SK-N-SH treated with all-trans-retinoic acid at 6 μM for 48 hours (cell line): ENCODE results near the gene LHFPL2.

ENCODE experiments used
- ATAC-seq: fragments of 200-7000 bp; cut with Tn5 transposase; 3 replicates; pipeline ENCODE4 v1.9.1; 2020; ENCODE audit warnings: mild to moderate bottlenecking, moderate library complexity
- ARNTL ChIP-seq: fragments of 450-650 bp; formaldehyde crosslinking; IDR thresholded peaks from 2 replicates; pipeline ENCODE4 v1.5.0; 2020; ENCODE audit warnings: low read depth, mild to moderate bottlenecking, moderate library complexity, borderline replicate concordance
- BACH2 ChIP-seq: fragments of 250-450 bp; sonication (Bioruptor Pico); IDR thresholded peaks from 2 replicates; pipeline ENCODE4 v1.9.0; 2021; ENCODE audit warnings: mild to moderate bottlenecking, borderline replicate concordance
- CREB5 ChIP-seq: fragments of 250-450 bp; sonication (Bioruptor Pico); IDR thresholded peaks from 2 replicates; pipeline ENCODE4 v1.5.1; 2020; ENCODE audit warnings: low read depth, mild to moderate bottlenecking, moderate library complexity
- CSDC2 ChIP-seq: fragments of 250-450 bp; sonication (Bioruptor Pico); IDR thresholded peaks from 2 replicates; pipeline ENCODE4 v1.5.0; 2020; ENCODE audit warnings: mild to moderate bottlenecking, moderate library complexity
- CSRNP3 ChIP-seq: fragments of 250-450 bp; sonication (Bioruptor Pico); IDR thresholded peaks from 2 replicates; pipeline ENCODE4 v1.5.1; 2021; ENCODE audit warnings: mild to moderate bottlenecking, moderate library complexity
- ESRRG ChIP-seq: fragments of 250-450 bp; sonication (Bioruptor Pico); IDR thresholded peaks from 2 replicates; pipeline ENCODE4 v1.6.1; 2021; ENCODE audit warnings: mild to moderate bottlenecking
- GLIS3 ChIP-seq: fragments of 250-450 bp; sonication (Bioruptor Pico); IDR thresholded peaks from 2 replicates; pipeline ENCODE4 v1.5.0; 2020; ENCODE audit warnings: mild to moderate bottlenecking, moderate library complexity
- ISL1 ChIP-seq: fragments of 250-450 bp; sonication (Bioruptor Pico); IDR thresholded peaks from 2 replicates; pipeline ENCODE4 v2.1.2; 2022; ENCODE audit warnings: mild to moderate bottlenecking, moderate library complexity
- OSR1 ChIP-seq: fragments of 250-450 bp; sonication (Bioruptor Pico); IDR thresholded peaks from 2 replicates; pipeline ENCODE4 v1.8.0; 2022; ENCODE audit warnings: moderate library complexity, mild to moderate bottlenecking, inconsistent platforms
- PATZ1 ChIP-seq: fragments of 250-450 bp; sonication (Bioruptor Pico); IDR thresholded peaks from 2 replicates; pipeline ENCODE4 v1.8.0; 2020; ENCODE audit warnings: mild to moderate bottlenecking, moderate library complexity, borderline replicate concordance
- POU6F1 ChIP-seq: fragments of 250-450 bp; sonication (Bioruptor Pico); IDR thresholded peaks from 2 replicates; pipeline ENCODE4 v1.8.0; 2021; ENCODE audit warnings: low read depth, mild to moderate bottlenecking, moderate library complexity, borderline replicate concordance
- PPARA ChIP-seq: fragments of 250-450 bp; sonication (Bioruptor Pico); IDR thresholded peaks from 2 replicates; pipeline ENCODE4 v1.5.0; 2020; ENCODE audit warnings: mild to moderate bottlenecking, borderline replicate concordance
- RARB ChIP-seq: fragments of 250-450 bp; sonication (Bioruptor Pico); IDR thresholded peaks from 2 replicates; pipeline ENCODE4 v1.8.0; 2021; ENCODE audit warnings: mild to moderate bottlenecking, moderate library complexity
- SNAI2 ChIP-seq: fragments of 250-450 bp; sonication (Bioruptor Pico); IDR thresholded peaks from 2 replicates; pipeline ENCODE4 v1.5.0; 2020; ENCODE audit warnings: mild to moderate bottlenecking, moderate library complexity
- TCF4 ChIP-seq: fragments of 250-450 bp; sonication (Bioruptor Pico); IDR thresholded peaks from 2 replicates; pipeline ENCODE4 v1.8.0; 2021; ENCODE audit warnings: mild to moderate bottlenecking, moderate library complexity, borderline replicate concordance
- TOX ChIP-seq: fragments of 250-450 bp; sonication (Bioruptor Pico); IDR thresholded peaks from 2 replicates; pipeline ENCODE4 v1.8.0; 2021; ENCODE audit warnings: mild to moderate bottlenecking, moderate library complexity, borderline replicate concordance
- TSHZ2 ChIP-seq: fragments of 250-450 bp; sonication (Bioruptor Pico); IDR thresholded peaks from 2 replicates; pipeline ENCODE4 v1.5.0; 2020; ENCODE audit warnings: mild to moderate bottlenecking, moderate library complexity
- ZC3H10 ChIP-seq: fragments of 250-450 bp; sonication (Bioruptor Pico); IDR thresholded peaks from 2 replicates; pipeline ENCODE4 v1.5.1; 2021; ENCODE audit warnings: mild to moderate bottlenecking, moderate library complexity
- ZFP3 ChIP-seq: fragments of 250-450 bp; sonication (Bioruptor Pico); IDR thresholded peaks from 2 replicates; pipeline ENCODE4 v1.5.0; 2020; ENCODE audit warnings: mild to moderate bottlenecking, moderate library complexity
- ZFP30 ChIP-seq: fragments of 450-650 bp; formaldehyde crosslinking; IDR thresholded peaks from 2 replicates; pipeline ENCODE4 v1.5.0; 2022; ENCODE audit warnings: mild to moderate bottlenecking, moderate library complexity
- ZNF70 ChIP-seq: fragments of 450-650 bp; formaldehyde crosslinking; IDR thresholded peaks from 2 replicates; pipeline ENCODE4 v1.5.0; 2020; ENCODE audit warnings: mild to moderate bottlenecking, moderate library complexity
- ZNF8 ChIP-seq: fragments of 450-650 bp; formaldehyde crosslinking; IDR thresholded peaks from 2 replicates; pipeline ENCODE4 v1.5.0; 2020; ENCODE audit warnings: mild to moderate bottlenecking, moderate library complexity

LHFPL2 gene

GRCh38 chr5:78637468-78637867 is 11.1 kb downstream of the LHFPL2 start:
- TF ChIP-seq ESRRG (CRISPR knock-in tag) = no peak
- no peak for TF ChIP-seq PATZ1 (CRISPR knock-in tag)
- no peak for TF ChIP-seq OSR1
- no peak for TF ChIP-seq ZFP3 (CRISPR knock-in tag)
- TF ChIP-seq SNAI2 = no peak
- no peak for TF ChIP-seq TOX
- TF ChIP-seq CSDC2 (CRISPR knock-in tag) = no peak
- ATAC-seq = no peak

- ATAC-seq = no peak
- TF ChIP-seq POU6F1 (CRISPR knock-in tag) (no peak), RARB (CRISPR knock-in tag) (no peak), PPARA (CRISPR knock-in tag) (no peak), ESRRG (CRISPR knock-in tag) (no peak), ZC3H10 (CRISPR knock-in tag) (no peak), ZNF70 (CRISPR knock-in tag) (no peak), TSHZ2 (no peak), BACH2 (CRISPR knock-in tag) (no peak), CREB5 (no peak), ZFP30 (no peak), ZFP3 (CRISPR knock-in tag) (no peak), TCF4 (CRISPR knock-in tag) (no peak), CSDC2 (CRISPR knock-in tag) (no peak), CSRNP3 (CRISPR knock-in tag) (no peak), TOX (no peak), ISL1 (CRISPR knock-in tag) (no peak), OSR1 (no peak), ARNTL (CRISPR knock-in tag) (no peak)
Measured at GRCh38 chr5:78636682-78637081, 11.9 kb downstream of the LHFPL2 start.

- ATAC-seq = no peak
- TF ChIP-seq ZFP3 (CRISPR knock-in tag) (no peak), ISL1 (CRISPR knock-in tag) (no peak), ZNF8 (CRISPR knock-in tag) (no peak), GLIS3 (CRISPR knock-in tag) (no peak), ZFP30 (no peak), ZNF70 (CRISPR knock-in tag) (no peak), ZC3H10 (CRISPR knock-in tag) (no peak), POU6F1 (CRISPR knock-in tag) (no peak), BACH2 (CRISPR knock-in tag) (no peak), TCF4 (CRISPR knock-in tag) (no peak)
Measured at GRCh38 chr5:78634634-78635033, 13.9 kb downstream of the LHFPL2 start.
